Heart right ventricle (tissue), 16 donors: ENCODE measurements around the gene IZUMO4. TPM values are rescaled to one million over a fixed set of nuclear protein-coding genes. Genes with fewer than 3 reads are reported as not detected.
A peak's percentile ranks its signal among the peaks of the same experiment; 100 is the strongest.

Source experiments
- ATAC-seq, 8 donors: fragments of 200-7000 bp; cut with Tn5 transposase; one replicate each; pipeline ENCODE4 v1.9.1; 2020; ENCODE audit warnings: mild to moderate bottlenecking in 8 of 8, moderate library complexity in 8 of 8, moderate number of reproducible peaks in 1 of 8
- DNase-seq, 2 donors: peaks; one replicate each; pipeline ENCODE4 v3.0.0-alpha.2; 2020
- H3K27ac ChIP-seq, 10 donors: fragments of 200-600 bp; sonication (generic) in 2 of 10; one replicate each; pipeline versions ENCODE4 v1.5.0 to v1.8.0; 2020 to 2022; ENCODE audit warnings: mild to moderate bottlenecking in 3 of 10
- H3K27me3 ChIP-seq, 7 donors: fragments of 200-600 bp; one replicate each; pipeline ENCODE4 v1.8.0; 2021 to 2022; ENCODE audit warnings: mild to moderate bottlenecking in 2 of 7
- H3K36me3 ChIP-seq, 9 donors: fragments of 200-600 bp; sonication (generic) in 1 of 9; one replicate each; pipeline versions ENCODE4 v1.5.0 to v1.8.0; 2020 to 2022; ENCODE audit warnings: mild to moderate bottlenecking in 2 of 9
- H3K4me1 ChIP-seq, 9 donors: fragments of 200-600 bp; sonication (generic) in 1 of 9; one replicate each; pipeline versions ENCODE4 v1.5.0 to v1.8.0; 2020 to 2022; ENCODE audit warnings: mild to moderate bottlenecking in 4 of 9
- H3K4me3 ChIP-seq, 10 donors: fragments of 200-600 bp; sonication (generic) in 2 of 10; one replicate each; pipeline versions ENCODE4 v1.5.0 to v1.8.0; 2020 to 2022; ENCODE audit warnings: mild to moderate bottlenecking in 7 of 10, moderate library complexity in 2 of 10
- H3K9me3 ChIP-seq, 11 donors: fragments of 200-600 bp in 10 of 11; sonication (generic) in 2 of 11; one replicate each; pipeline versions ENCODE4 v1.5.0 to v1.8.0; 2013 to 2022; ENCODE audit warnings: mild to moderate bottlenecking in 2 of 11, control low read depth in 1 of 11, moderate library complexity in 1 of 11
- CTCF ChIP-seq, 9 donors: fragments of 200-600 bp; sonication (generic) in 2 of 9; IDR thresholded peaks; one replicate each; pipeline versions ENCODE4 v1.5.0 to v1.8.0; 2021 to 2022; ENCODE audit warnings: antibody characterized with exemption in 9 of 9, mild to moderate bottlenecking in 5 of 9, moderate library complexity in 1 of 9
- WGBS, 2 donors: extraction: QIAGEN DNeasy Blood & Tissue Kit; methylation state at CpG; one replicate each; pipeline ENCODE4 v1.1.7; 2013; ENCODE audit warnings: inconsistent platforms in 1 of 2; 5-methylcytosine and 5-hydroxymethylcytosine counted together
- intact Hi-C, 10 donors: fragments of 100-400 bp; cut with DNase I; formaldehyde crosslinking; loops; one replicate each; pipeline versions ENCODE4 v1.11.1 to v1.14.2; 2022
- polyA plus RNA-seq, 2 donors: library from polyadenylated mRNA; stranded (reverse); fragments of 200-250 nt; gene quantifications; one replicate each; pipeline ENCODE4 v1.2.3, GENCODE V29; 2013
- total RNA-seq, 10 donors: library from RNA; stranded (reverse); fragmentation: NEBNext Ultra II Directional in 3 of 10; extraction: Animal tissue kit (Norgen Biotek cat#: 25700) in 3 of 10; gene quantifications; one replicate each; pipeline versions ENCODE4 v1.2.1 to v1.2.4, GENCODE V29; 2021 to 2023
- donor health status: Arrhythmogenic right ventricular cardiomyopathy.
- donor health status: ischemic (EF 13 %, LVEDD 7.1; RV severe dilation, severe dysfunction).
- donor health status: healthy with polysubstance abuse.
- donor health status: DM: no; HTN: yes; CAD: no.
- donor health status: DM: no; HTN: no; CAD: no.
- donor health status: ischemic (EF 25% LVEDD 6.9; RV normal size, moderate dysfunction).
- donor health status: ischemic (EF 25% LVEDD 5.7; RV mildly dilated, moderate dysfunction).
- donor health status: healthy.
- donor health status: DM: yes; HTN: yes; CAD: no.
- donor health status: Ischemic cardiomyopathy.
- donor health status: ischemic (EF 35%, LVEDD 5.7; RV mildly dilated, moderate dysfunction).
- donor health status: nonischemic (EF 11% LVEDD 7.7; RV severe dilation, severe dysfunction).
- donor health status: DM: yes; HTN: yes; CAD: no.
- donor health status: PGD.
- donor health status: ischemic (EF 29% LVEDD 5.4; RV normal size, mild dysfunction).
- donor health status: nonischemic (EF 23%, LVEDD 6.1; RV moderate dilation, normal function).

Gene IZUMO4
- total and polyA plus RNA-seq, 12 donors, result 1.2 to 13.1 (median 2.7) TPM

- 0 to 1% methylated on average over 38 to 45 of the region's 49 CpGs for WGBS, 2 donors
- Histone ChIP-seq H3K36me3 (peaks cover 0 to 30% (median 7%) of the 10 kb centered on the region in 9 donors), H3K4me1 (peaks cover 57 to 87% (median 78%) of the 10 kb centered on the region in 9 donors), H3K4me3 (peak overlapping the region; percentile 92 to 100 (median 98)), H3K27me3 (no peaks in the 10 kb centered on the region), H3K9me3 (no peaks in the 10 kb centered on the region), H3K27ac (peak overlapping the region; percentile 90 to 100 (median 96))
- TF ChIP-seq CTCF (IDR thresholded peaks at IDR 0.05), result no peak
- DNase-seq, result no peak
- intact Hi-C loops, result loop anchor here in 1 of 10 donors (5.0 kb wide), 1 partner anchor 33 kb away; the partner anchor contains the start of gene BTBD2
- ATAC-seq, result peak; percentile 0 to 3 (median 1)
Measured at GRCh38 chr19:2050349-2050990, 46.2 kb upstream of the IZUMO4 start.

- DNase-seq (peak; percentile 91 to 96), ATAC-seq (peak; percentile 62 to 84 (median 78))
- Histone ChIP-seq H3K9me3 (no peaks in the 10 kb centered on the region), H3K4me3 (peak within 1 kb of the TSS; percentile 92 to 100 (median 98)), H3K4me1 (peaks cover 56 to 87% (median 78%) of the 10 kb centered on the region in 9 donors), H3K27ac (peak within 1 kb of the TSS; percentile 90 to 100 (median 96)), H3K27me3 (no peaks in the 10 kb centered on the region), H3K36me3 (peaks cover 0 to 23% (median 3%) of the 10 kb centered on the region in 9 donors)
- WGBS, 2 donors, result 1 to 3% methylated on average over 71 to 93 of the region's 93 CpGs
- TF ChIP-seq CTCF (IDR thresholded peaks at IDR 0.05), result peak; percentile 9 to 79 (median 69)
- intact Hi-C loops, result loop anchor here in 1 of 10 donors (5.0 kb wide), 1 partner anchor 34 kb away; the partner anchor contains the start of gene BTBD2
Measured at GRCh38 chr19:2050991-2051772, 45.5 kb upstream of the IZUMO4 start, which contains the start of gene MKNK2. Gene MKNK2, minus strand, starts transcription at chr19:2051244. Its CDS starts 393 bp downstream, at chr19:2050851.

GRCh38 chr19:2051773-2052704 is 44.7 kb upstream of the IZUMO4 start:
- WGBS, 2 donors, result 43 to 51% methylated on average over 18 of the region's 18 CpGs
- Histone ChIP-seq H3K4me3 (peak overlapping the region in 9 of 10 donors; percentile 33 to 100 (median 94)), H3K27ac (peak overlapping the region; percentile 86 to 100 (median 95)), H3K27me3 (no peaks in the 10 kb centered on the region), H3K36me3 (peaks cover 0 to 15% (median 0%) of the 10 kb centered on the region in 9 donors), H3K9me3 (no peaks in the 10 kb centered on the region), H3K4me1 (peaks cover 47 to 86% (median 75%) of the 10 kb centered on the region in 9 donors)
- intact Hi-C loops, result loop anchor here in 1 of 10 donors (5.0 kb wide), 1 partner anchor 35 kb away; the partner anchor contains the start of gene BTBD2
- DNase-seq (peak; percentile 75 to 76), ATAC-seq (peak in 3 of 8 donors; percentile 1 to 11 (median 3))
- TF ChIP-seq CTCF (IDR thresholded peaks at IDR 0.05), result no peak
